Effector CD8-positive, alpha-beta T cell (primary cell): ENCODE data around the gene CASP10.
A peak's percentile ranks its signal among the peaks of the same experiment; 100 is the strongest.
"Not testable (repeated sequence)": the region's sequence is repeated elsewhere in the genome, so short reads cannot be mapped to it uniquely, and the experiment has no call there.

Experiments used
- DNase-seq: peaks from one replicate; lab custom pipeline; 2025; lab: John Stamatoyannopoulos, UW

The CASP10 gene

GRCh38 chr2:201156036-201156435 is 26.9 kb upstream of the CASP10 start:
- no peak for DNase-seq

- DNase-seq, result no peak
Observed at GRCh38 chr2:201156640-201157039, 26.3 kb upstream of the CASP10 start.

GRCh38 chr2:201157694-201158093 is 25.2 kb upstream of the CASP10 start:
- DNase-seq, result no peak

- DNase-seq, result peak; percentile 15
Observed at GRCh38 chr2:201158111-201158929, 24.6 kb upstream of the CASP10 start.

GRCh38 chr2:201164166-201164565 is 18.8 kb upstream of the CASP10 start:
- no peak for DNase-seq

- no peak for DNase-seq
Observed at GRCh38 chr2:201167546-201167945, 15.4 kb upstream of the CASP10 start.

- not testable (repeated sequence) for DNase-seq
Observed at GRCh38 chr2:201168496-201168895, 14.4 kb upstream of the CASP10 start.

GRCh38 chr2:201171259-201171814 is 11.6 kb upstream of the CASP10 start:
- no peak for DNase-seq

GRCh38 chr2:201172279-201172678 is 10.7 kb upstream of the CASP10 start:
- DNase-seq, result no peak

GRCh38 chr2:201174687-201175086 is 8.3 kb upstream of the CASP10 start:
- no peak for DNase-seq

GRCh38 chr2:201176081-201176481 is 6.9 kb upstream of the CASP10 start:
- DNase-seq, result no peak

GRCh38 chr2:201180010-201180409 is 2.9 kb upstream of the CASP10 start:
- DNase-seq, result no peak

GRCh38 chr2:201183365-201183727 is 405 bp downstream of the CASP10 start:
- DNase-seq, result no peak

- not testable (repeated sequence) for DNase-seq
Observed at GRCh38 chr2:201183835-201184234, 894 bp downstream of the CASP10 start.

GRCh38 chr2:201184248-201184647 is 1.3 kb downstream of the CASP10 start:
- not testable (repeated sequence) for DNase-seq

- DNase-seq, result no peak
Observed at GRCh38 chr2:201185863-201186262, 2.9 kb downstream of the CASP10 start.

GRCh38 chr2:201186982-201187381 is 4.0 kb downstream of the CASP10 start:
- no peak for DNase-seq

GRCh38 chr2:201188449-201188848 is 5.5 kb downstream of the CASP10 start:
- DNase-seq, result no peak

GRCh38 chr2:201191132-201191875 is 8.4 kb downstream of the CASP10 start:
- DNase-seq, result no peak

GRCh38 chr2:201194097-201194496 is 11.2 kb downstream of the CASP10 start:
- no peak for DNase-seq

GRCh38 chr2:201195331-201195730 is 12.4 kb downstream of the CASP10 start:
- no peak for DNase-seq

GRCh38 chr2:201196003-201196402 is 13.1 kb downstream of the CASP10 start:
- no peak for DNase-seq

- DNase-seq, result no peak
Observed at GRCh38 chr2:201196803-201197202, 13.9 kb downstream of the CASP10 start.
